Measurements from ENCODE around the gene CWC27.
"Not testable (repeated sequence)": the region's sequence is repeated elsewhere in the genome, so short reads cannot be mapped to it uniquely, and the experiment has no call there.

The CWC27 gene

GRCh38 chr5:64899838-64900237 is 131.1 kb downstream of the CWC27 start:
- no peak for TF ChIP-seq CTCF (IDR thresholded peaks at IDR 0.05; ENCODE audit: control extremely low read depth, extremely low read depth, low read depth, missing control alignments)
- POLR2A ChIA-PET, result no interaction called here
- CTCF ChIA-PET, result no interaction called here
- DNase-seq (ENCODE audit: extremely low spot score), result no peak

GRCh38 chr5:64900618-64901017 is 131.9 kb downstream of the CWC27 start:
- CTCF ChIA-PET, result no interaction called here
- DNase-seq (ENCODE audit: extremely low spot score), result no peak
- POLR2A ChIA-PET, result no interaction called here
- TF ChIP-seq CTCF (IDR thresholded peaks at IDR 0.05; ENCODE audit: control extremely low read depth, extremely low read depth, low read depth, missing control alignments), result no peak

GRCh38 chr5:64907399-64907798 is 138.7 kb downstream of the CWC27 start:
- POLR2A ChIA-PET; CTCF ChIA-PET; DNase-seq (ENCODE audit: extremely low spot score): not testable (repeated sequence)

- POLR2A ChIA-PET, result no interaction called here
- DNase-seq (ENCODE audit: extremely low spot score), result no peak
- no peak for TF ChIP-seq CTCF (IDR thresholded peaks at IDR 0.05; ENCODE audit: control extremely low read depth, extremely low read depth, low read depth, missing control alignments)
These were observed 145.7 kb downstream of the CWC27 start for GRCh38 chr5:64914396-64914795.

GRCh38 chr5:64918083-64918482 is 149.4 kb downstream of the CWC27 start:
- CTCF ChIA-PET, result no interaction called here
- DNase-seq (ENCODE audit: extremely low spot score), result no peak
- no peak for TF ChIP-seq CTCF (IDR thresholded peaks at IDR 0.05; ENCODE audit: control extremely low read depth, extremely low read depth, low read depth, missing control alignments)
- POLR2A ChIA-PET, result no interaction called here

More at GRCh38 chr5:64914396-64914795, 145.7 kb downstream of the CWC27 start:
- CTCF ChIA-PET, result no interaction called here

GRCh38 chr5:64921386-64921785 is 152.7 kb downstream of the CWC27 start:
- DNase-seq (ENCODE audit: extremely low spot score), result no peak
- CTCF ChIA-PET, result no interaction called here
- no peak for TF ChIP-seq CTCF (IDR thresholded peaks at IDR 0.05; ENCODE audit: control extremely low read depth, extremely low read depth, low read depth, missing control alignments)
- POLR2A ChIA-PET, result no interaction called here

- TF ChIP-seq CTCF (IDR thresholded peaks at IDR 0.05; ENCODE audit: control extremely low read depth, extremely low read depth, low read depth, missing control alignments), result no peak
- no peak for DNase-seq (ENCODE audit: extremely low spot score)
- CTCF ChIA-PET, result no interaction called here
- POLR2A ChIA-PET, result no interaction called here
These were observed 154.5 kb downstream of the CWC27 start for GRCh38 chr5:64923151-64923685.

All from GM10248 (cell line).